Stimulated activated CD4-positive, alpha-beta T cell treated with anti-CD3 and anti-CD28 coated beads, Interleukin-15, amount 100 ng/mL, for 48 hours (primary cell): ENCODE measurements around the gene LGALS7B.
A peak's percentile ranks its signal among the peaks of the same experiment; 100 is the strongest.
"Not testable (repeated sequence)": the region's sequence is repeated elsewhere in the genome, so short reads cannot be mapped to it uniquely, and the experiment has no call there.

ENCODE experiments used
- DNase-seq, 2 donors: peaks; one replicate each; pipeline ENCODE4 v3.0.0-alpha.2; 2020; ENCODE audit warnings: low read depth in 2 of 2

The LGALS7B gene

GRCh38 chr19:38788478-38789243, at the start of gene LGALS7B:
LGALS7B (plus strand) TSS chr19:38789200; CDS start chr19:38789227, 27 bp downstream.
- no peak for DNase-seq

GRCh38 chr19:38739440-38740256, 49.4 kb upstream of the LGALS7B start:
- no peak for DNase-seq

DNA sequence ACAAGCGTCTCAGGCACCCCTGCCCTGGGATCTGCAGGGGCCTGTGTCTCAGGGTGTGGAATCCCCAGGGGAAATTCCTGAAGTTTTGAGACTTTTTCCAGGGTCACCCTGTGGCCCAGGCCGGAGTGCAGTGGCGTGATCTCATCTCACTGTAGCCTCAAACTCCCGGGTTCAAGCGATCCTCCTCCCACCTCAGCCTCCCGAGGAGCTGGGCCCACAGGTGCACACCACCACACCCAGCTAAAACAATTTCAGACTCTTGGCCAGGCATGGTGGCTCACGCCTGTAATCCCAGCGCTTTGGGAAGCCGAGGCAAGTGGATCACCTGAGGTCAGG, 48.8 kb upstream of the LGALS7B start:
- no peak for DNase-seq

- DNase-seq: no peak
Observed at GRCh38 chr19:38740932-38741331, 48.1 kb upstream of the LGALS7B start.

GRCh38 chr19:38741670-38742069, 47.3 kb upstream of the LGALS7B start:
- no peak for DNase-seq

GRCh38 chr19:38742296-38742695, 46.7 kb upstream of the LGALS7B start:
- no peak for DNase-seq

GRCh38 chr19:38742906-38743305, 46.1 kb upstream of the LGALS7B start:
- no peak for DNase-seq

DNA sequence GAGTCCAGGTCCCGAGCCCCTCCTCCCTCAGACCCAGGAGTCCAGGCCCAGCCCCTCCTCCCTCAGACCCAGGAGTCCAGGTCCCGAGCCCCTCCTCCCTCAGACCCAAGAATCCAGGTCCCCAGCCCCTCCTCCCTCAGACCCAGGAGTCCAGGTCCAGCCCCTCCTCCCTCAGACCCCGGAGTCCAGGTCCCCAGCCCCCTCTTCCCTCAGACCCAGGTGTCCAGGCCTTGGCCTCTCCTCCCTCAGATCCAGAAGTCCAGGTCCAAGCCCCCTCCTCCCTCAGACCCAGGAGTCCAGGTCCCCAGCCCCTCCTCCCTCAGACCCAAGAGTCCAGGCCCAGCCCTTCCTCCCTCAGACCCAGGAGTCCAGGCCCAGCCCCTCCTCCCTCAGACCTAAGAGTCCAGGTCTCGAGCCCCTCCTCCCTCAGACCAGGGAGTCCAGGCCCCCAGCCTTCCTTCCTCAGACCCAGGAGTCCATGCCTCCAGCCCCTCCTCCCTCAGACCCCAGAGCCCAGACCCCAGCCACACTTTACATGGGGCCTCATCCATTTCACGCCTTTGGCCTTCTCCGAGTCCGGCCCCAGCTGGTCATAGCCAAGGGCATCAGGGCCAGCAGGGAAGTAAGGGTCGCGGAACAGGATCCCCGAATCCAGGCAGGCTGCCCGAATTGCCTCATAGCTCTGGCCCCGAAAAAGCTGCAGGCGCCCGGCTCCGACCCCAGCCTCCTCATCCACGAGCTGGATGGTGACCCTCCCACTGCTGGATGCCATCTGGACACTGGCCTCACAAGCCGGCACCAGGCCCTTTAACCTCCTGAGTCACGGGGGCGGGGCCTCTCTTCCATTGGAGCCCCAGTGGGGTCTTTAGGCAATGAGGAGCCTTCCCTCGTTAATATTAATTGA, 45.4 kb upstream of the LGALS7B start:
- no peak for DNase-seq

GRCh38 chr19:38744298-38744681, 44.7 kb upstream of the LGALS7B start, which contains the start of gene CAPN12:
CAPN12 (minus strand) TSS chr19:38744474; CDS start chr19:38744165, 309 bp downstream.
- no peak for DNase-seq

- no peak for DNase-seq
Observed at GRCh38 chr19:38744874-38745273, 44.1 kb upstream of the LGALS7B start.

DNA sequence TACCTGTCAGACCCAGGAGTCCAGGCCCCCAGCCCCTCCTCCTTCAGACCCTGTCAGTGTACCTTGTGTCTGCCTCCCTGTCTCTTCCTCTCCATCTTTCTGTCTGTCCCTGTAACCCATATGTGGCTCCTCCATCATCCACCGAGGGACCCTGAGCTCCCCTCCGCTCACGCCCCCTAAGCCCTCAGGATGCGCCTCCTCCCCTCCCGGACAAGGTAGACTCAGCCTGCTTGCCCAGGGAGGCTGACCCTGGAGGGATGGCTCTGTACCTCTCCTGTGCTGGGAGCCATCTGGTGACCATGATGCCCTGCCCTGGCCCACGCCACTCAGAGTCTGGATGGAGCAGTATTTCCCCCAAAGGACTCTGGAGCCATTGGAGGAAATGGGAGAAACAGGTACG, 43.7 kb upstream of the LGALS7B start:
- no peak for DNase-seq

- DNase-seq: not testable (repeated sequence)
Observed at GRCh38 chr19:38753783-38754182, 35.2 kb upstream of the LGALS7B start.

- not testable (repeated sequence) for DNase-seq
Observed at GRCh38 chr19:38754196-38754595, 34.8 kb upstream of the LGALS7B start.

DNA sequence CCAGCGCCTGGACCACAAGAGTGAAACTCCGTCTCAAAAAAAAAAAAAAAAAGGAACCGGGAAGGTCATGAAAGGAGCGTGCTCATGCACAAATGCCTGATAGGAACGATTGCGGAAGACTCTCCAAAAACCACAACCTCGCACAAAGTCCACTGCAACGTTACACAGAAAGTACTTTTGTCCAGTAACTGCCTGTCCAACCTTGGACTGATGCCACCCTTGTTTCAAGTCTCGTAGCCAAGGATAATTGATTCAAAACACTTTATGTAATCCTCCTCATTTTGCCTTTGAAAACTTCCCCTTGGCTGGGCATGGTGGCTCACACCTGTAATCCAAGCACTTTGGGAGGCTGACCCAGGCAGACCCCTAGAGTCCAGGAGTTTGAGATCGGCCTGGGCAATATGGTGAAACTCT, 29.4 kb upstream of the LGALS7B start:
- no peak for DNase-seq

- DNase-seq: not testable (repeated sequence)
Observed at GRCh38 chr19:38760805-38761517, 28.0 kb upstream of the LGALS7B start.

DNA sequence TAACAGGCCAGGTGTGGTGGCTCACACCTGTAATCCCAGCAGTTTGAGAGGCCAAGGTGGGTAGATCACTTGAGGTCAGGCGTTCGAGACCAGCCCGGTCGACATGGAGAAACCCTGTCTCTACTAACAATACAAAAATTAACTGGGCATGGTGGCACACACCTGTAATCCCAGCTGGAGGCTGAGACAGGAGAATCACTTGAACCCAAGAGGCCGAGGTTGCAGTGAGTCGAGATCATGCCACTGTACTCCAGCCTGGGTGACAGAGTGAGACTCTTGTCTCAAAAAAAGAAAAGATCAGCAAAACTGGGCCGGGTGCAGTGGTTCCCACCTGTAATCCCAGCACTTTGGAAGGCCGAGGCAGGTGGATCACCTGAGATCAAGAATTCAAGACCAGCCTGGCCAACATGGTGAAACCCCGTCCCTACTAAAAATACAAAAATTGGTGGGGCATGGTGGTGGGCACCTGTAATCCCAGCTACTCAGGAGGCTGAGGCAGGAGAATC, 27.1 kb upstream of the LGALS7B start:
- DNase-seq: not testable (repeated sequence)

- DNase-seq: no peak
Observed at GRCh38 chr19:38763795-38764220, 25.2 kb upstream of the LGALS7B start.

DNA sequence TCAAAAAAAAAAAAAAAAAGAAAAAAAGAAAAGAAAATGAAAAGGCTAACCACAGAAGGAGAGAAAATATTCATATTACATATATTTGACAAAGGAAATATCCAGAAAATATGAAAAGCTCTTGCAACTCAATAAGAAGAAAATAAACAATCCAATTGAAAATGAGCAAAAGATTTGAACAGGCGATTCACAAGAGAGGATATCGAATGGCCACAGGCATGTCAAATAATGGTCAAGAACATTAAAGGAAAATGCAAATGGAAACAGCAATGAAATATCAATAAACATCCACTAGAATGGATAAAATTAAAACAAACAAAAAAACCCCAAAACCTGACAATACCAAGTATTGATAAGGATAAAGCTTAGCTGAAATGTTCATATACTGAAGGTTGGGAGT, 23.8 kb upstream of the LGALS7B start:
- no peak for DNase-seq

DNA sequence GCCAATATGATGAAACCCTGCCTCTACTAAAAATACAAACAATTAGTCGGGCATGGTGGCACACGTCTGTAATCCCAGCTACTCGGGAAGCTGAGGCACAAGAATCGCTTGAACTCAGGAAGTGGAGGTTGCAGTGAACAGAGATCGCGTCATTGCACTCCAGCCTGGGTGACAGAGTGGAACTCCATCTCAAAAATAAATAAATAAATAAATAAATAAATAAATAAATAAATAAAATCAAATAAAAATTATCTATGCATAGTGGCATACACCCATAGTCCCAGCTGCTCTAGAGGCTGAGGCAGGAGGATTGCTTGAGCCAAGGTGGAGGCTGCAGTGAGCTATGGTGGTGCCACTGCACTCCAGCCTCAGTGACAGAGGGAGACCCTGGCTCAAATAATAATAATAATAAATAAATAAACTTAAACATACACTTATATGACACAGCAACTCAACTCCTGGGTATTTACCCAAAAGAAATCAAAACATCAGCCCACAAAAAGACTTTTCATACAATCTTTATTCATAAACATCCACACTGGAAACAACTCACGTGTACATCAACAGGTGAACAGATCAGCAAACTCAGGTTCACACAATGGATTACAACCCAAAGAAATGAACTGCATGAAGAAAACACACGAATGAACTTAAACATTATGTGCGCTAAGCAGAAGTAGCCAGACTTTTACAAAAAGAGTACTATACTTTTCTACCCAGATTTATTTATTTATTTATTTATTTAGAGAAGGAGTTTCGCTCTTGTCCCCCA, 22.5 kb upstream of the LGALS7B start:
- DNase-seq: no peak

GRCh38 chr19:38769635-38770211, 19.3 kb upstream of the LGALS7B start:
- peak; percentile 76 to 91 for DNase-seq
